ENCODE results near the gene TEKT5.
"Not testable (repeated sequence)": the region's sequence is repeated elsewhere in the genome, so short reads cannot be mapped to it uniquely, and the experiment has no call there.

TEKT5 gene

DNA sequence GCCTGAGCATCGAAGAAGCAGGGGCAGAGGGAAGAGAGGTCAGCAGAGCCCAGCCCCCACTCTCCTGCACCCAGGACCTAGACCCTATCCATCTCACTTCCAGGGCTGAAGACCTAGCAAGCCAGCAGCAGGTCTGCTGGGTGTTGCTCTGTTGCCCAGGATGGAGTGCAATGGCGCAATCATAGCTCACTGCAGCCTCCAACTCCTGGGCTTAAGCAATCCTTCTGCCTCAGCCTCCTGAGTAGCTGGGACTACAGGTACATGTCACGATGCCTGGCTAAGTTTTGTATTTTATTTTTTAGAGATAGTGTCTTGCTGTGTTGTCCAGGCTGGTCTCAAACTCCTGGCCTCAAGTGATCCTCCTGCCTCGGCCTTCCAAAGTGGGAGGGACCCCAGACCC, 61.3 kb downstream of the TEKT5 start:
- not testable (repeated sequence) for DNase-seq (ENCODE audit: low read depth)

DNA sequence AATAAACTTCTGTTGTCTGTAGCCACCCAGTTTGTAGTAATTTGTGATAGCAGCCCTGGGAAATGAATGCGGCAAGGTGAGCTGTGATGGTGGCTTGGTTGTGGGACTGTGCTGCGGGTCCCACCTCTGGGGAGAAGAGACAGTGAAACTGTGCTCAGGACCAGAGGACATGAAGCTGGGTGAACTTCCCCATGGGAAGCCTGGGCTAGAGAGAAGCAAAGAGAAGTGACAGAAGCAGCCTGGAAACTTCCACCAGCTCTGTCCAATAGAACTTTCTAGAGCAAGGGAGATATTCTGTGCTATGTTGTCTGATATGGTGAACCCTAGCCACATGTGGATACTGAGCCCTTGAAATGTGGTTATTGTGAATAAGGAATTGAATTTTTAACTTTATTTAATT, 62.8 kb downstream of the TEKT5 start:
- DNase-seq (ENCODE audit: low read depth) = no peak

DNA sequence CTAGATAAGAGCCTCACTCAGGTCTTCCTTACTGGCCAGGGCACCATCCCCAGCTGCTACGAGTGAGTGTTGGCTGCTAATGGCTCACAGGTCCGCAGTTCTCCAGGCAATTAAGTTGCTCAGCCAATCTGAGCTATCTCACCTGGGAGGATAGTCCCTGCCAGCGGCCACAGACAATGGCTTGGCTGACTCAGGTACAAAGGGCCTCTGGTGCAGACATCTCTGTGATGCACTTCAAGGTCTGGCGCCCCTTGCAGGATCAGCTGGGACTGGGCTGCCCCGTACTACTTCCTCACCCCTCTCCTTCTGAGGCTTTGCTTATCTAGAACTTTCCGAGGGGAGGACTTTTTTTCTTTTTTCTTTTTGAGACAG, 65.2 kb downstream of the TEKT5 start:
- no peak for DNase-seq (ENCODE audit: low read depth)

DNA sequence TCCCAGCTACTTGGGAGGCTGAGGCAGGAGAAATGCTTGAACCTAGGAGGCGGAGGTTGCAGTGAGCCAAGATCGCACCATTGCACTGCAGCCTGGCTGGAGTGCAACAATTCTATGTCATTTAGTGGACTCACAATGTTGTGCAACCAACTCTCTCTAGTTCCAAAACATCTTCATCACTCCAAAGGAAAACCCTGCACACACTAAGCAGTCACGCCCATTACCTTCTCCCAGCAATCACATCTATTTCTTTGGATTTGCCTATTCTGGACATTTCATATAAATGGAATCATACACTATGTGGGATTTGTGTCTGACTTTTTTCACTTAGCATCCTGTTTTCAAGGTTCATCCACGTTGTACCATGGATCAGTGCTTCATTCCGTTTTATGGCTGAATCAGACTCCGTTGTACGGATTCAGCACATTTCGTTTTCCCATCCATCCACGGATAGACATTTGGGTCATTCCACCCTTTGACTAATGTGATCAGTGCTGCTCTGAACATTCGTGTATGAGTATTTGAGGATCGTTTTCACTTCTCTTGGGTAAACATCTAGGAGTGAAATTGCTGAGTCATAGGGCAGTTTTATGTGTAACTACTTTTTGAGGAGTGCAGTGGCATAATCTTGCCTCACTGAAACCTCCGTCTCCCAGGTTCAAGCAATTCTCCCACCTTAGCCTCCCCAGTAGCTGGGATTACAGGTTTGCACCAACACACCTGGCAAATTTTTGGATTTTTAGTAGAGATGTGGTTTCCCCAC, 69.0 kb downstream of the TEKT5 start:
- no peak for DNase-seq (ENCODE audit: low read depth)

DNA sequence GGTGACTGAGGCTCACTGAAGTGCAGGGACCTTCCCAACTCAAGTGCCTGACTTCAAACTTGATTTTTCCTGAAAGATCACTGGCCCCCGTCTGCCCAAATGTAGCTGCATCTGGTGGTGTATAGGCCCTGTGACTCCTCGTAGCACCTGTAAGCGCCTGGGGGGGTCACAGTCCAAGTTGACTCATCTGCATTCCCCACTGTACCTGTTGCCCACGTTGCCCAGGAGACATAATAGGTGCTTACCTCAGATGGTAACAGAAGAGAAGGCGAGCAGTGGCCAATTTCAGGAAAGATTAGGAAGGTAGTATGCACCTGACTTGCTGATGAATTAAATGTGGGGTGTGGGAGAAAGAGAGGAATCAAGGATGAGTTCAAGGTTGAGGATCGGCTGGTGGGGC, 70.2 kb downstream of the TEKT5 start:
- no peak for DNase-seq (ENCODE audit: low read depth)

DNA sequence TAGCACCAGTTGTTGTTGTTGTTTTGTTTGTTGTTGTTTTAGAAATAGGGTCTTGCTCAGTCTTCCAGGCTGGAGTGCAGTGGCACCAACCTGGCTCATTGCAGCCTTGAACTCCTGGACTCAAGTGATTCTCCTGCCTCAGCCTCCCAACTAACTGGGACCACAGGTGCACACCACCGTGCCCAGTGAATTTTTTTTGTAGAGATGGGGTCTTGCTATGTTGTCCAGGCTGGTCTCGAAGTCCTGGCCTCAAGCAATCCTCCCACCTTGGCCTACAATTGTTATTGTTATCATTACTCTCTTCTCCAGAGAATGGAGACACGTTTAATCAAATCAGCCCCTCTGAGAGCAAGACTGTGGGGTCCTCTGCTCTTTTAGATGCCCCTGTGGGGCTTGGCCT, 71.7 kb downstream of the TEKT5 start:
- DNase-seq (ENCODE audit: low read depth) = no peak

DNA sequence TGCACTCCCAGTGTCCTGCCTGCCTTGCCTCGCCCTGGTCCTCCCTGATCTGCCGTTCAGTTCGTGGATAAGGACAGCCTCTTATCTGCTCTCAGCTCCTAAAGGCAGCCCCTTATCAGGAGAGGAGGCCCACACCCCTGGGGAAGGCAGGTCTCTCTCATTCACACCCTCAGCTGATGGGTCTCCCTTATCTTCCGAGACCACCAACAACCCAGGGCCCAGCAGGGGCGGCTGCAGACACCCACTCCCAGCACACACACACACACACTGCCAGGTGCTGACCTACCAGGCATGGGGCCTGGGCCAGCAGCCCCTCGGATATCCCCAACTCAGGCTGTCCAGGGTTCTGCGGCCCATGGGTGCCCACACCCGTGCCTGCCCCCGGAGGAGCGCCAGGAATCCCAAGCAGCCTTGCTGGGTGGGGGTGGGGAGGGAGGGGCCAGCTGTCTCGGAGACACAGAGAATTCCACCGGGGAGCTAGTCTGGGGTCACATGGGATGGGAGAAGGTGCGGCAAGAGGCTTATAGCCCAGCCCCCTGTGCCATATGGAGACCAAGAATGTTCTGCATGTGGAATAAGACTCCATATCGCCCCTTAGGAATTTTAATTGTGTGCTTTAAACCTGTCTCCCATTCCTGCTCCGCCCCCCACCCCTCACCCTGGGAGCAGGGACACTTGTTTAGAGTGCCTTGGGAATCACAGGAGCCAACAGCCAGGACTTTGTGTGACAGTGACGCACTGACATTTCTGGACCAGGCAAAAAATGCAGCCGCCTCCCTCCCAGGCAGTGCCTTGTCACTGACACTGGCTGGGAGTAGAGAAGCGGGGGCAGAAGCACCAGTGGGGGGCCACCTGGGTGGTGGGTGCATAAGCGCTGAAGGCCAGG, 72.5 kb downstream of the TEKT5 start:
- no peak for DNase-seq (ENCODE audit: low read depth)

DNA sequence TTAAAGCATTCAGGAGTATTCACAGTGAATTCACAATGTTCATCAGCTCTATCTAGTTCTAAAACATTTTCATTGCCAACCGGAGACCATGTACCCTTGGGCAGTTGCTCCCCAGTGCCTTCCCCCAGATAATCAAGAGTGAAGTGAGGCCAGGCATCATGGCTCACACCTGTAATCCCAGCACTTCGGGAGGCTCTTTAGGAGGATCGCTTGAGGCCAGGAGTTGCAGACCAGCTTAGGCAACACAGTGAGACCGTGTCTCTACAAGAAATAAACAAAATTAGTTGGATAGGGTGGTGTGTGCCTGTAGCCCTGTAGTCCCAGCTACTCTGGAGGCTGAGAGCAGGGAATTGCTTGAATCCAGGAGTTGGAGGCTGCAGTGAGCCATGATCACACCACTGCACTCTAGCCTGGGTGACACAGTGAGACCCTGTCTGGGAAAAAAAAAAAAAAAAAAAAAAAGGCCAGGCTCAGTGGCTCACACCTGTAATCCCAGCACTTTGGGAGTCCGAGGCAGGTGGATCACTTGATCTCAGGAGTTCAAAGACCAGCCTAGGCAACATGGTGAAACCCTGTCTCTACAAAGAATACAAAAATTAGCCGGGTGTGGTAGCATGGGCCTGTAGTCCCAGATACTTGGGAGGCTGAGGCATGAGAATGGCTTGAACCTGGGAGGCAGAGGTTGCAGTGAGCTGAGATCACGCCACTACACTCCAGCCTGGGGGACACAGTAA, 73.3 kb downstream of the TEKT5 start:
- not testable (repeated sequence) for DNase-seq (ENCODE audit: low read depth)

DNA sequence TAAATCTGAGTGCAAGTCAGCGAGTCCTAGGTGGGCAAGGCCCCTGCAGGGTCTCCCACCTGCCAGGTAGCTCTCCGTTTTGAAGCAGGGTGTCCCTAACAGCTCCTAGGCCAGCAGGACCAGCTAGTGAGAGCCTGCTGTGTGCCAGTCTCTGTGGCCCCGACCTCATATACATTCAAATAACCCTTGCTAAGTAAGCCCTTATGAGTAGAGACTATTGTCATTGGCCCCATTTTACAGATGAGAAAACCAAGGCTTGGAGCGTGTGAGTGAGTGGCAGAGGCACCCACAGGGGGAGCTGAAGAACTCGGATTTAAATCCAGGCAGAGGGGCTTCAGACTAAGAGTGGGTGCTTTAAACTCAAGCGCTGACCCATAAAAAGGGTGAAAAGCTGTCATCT, 74.6 kb downstream of the TEKT5 start:
- DNase-seq (ENCODE audit: low read depth) = no peak

DNA sequence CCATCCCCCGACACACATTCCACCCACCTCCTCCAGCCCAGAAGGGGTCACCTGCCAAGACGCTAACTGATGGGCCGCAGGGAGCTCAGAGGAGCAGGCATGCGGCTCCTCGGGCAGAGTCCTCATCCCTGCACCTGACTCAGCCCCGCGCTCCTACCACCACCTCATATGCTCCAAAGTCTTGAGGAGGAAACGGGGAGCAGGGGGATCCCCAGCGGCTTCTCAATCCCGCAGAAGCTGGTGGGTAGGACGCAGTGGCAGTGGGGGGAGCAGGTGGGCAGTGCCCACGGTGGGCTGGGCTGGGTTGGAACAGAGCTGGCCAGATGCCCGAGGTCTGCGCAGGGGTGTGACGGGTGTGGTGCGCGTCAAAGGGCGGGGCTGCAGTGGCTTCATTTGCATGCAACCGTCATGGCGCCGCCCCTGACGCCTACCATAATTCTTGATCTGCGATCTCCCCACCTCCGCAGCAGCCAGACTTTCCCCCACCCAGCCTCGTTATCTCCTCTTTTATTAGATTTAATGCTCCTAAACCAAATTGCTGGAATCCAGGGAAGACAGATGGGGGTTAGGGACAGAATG, 75.4 kb downstream of the TEKT5 start:
- DNase-seq (ENCODE audit: low read depth) = no peak

DNA sequence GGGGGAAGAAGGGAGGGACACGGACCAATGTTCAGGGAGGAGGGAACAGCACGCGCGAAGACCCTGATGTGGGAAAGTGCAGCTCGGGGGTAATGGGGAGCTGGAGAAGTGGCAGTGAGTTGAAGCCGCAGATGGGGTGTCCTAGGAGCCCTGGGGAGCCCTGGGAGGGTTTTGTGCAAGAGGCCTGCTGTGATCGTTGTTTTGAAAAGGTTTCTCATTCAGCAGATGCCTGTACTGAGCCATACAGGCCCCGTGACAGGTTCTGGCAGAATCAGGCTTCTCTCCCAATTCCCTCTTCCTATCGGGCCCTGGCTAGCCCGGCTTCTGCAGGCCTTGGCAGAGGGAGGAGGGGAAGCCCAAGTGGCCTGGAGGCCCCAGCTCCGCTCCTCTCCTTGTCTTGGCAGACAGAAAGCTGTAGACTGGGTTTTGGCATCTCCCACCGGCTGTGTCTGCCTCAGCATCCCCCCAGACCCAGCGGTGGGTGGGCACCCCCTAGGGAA, 76.0 kb downstream of the TEKT5 start:
- DNase-seq (ENCODE audit: low read depth) = no peak

DNA sequence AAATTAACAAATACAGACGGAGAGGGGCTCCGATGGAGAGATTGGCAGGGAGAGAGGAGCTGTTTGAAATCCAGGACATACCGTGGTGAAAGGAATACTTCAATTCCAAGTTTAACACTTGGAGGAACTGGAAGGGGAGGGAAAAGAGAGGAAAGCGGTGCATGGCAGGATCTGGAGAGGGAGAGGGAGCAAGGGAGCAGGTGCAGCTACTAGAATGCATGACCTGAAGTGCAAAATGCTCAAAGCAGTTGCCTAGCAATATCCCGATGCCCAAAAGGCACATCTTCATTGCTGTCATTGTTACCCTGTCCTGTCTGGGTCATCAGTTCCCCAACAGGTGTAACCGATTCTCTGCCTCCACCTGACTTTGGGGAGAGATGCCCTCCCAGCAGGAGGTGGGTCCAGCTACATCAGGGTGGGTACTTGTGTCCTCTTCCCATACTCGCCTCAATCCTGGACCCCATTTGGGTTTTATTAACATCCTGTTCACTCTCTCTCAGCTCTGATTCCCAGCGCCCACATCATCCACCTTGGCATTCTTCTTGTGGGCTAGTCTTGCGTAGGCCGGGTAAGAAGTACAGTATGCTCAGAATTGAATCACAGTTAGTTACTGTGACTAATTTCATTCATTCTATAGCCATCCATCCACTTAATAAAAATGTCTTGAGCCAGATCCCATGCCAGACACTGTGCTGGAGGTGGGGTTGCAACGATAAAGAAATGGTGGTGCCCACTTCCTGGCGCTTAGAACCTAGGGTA, 76.9 kb downstream of the TEKT5 start:
- DNase-seq (ENCODE audit: low read depth) = no peak

DNA sequence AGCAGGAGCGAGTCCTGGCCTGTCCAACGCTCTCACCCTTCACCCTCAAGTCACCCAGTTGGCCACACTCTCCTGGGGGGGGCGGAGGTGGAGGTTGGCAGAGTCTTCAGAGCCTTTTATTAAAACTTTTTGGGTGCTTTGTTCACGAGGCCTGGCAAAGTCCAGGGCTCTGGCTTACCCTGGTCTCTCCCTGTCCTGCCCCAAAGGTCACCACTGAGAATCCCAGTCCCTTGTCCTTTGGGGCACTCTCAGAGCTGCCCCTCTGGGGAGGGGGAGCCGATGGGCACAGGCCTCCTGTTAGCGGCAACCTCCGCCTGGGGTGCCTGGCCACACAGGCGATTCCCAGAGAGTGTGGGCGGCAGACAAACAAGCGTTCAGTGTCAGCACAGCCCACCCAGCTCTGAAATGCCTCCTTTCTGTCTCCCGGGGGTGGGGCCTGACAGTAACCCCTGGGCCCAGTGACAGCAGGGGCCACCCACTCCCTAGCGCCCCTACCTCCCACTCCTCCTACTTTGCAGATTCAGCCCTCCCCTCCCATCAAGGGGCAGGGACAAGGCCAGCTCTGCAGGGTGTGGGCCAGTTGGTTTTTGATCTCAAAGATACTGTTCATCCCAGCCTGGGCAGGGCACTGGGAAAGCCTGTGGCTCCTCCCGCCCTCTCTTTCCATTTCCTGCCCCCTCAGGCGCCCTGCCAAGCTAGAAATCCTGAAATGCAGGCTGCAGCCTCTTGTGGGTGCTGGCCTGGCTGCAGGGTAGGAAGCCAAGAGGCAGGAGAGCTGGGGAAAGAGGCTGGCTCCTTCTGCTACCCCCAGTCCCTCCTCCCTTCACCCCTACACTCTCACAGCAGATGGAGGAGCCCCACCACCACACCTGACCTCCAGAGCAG, 77.7 kb downstream of the TEKT5 start:
- no peak for DNase-seq (ENCODE audit: low read depth)

DNA sequence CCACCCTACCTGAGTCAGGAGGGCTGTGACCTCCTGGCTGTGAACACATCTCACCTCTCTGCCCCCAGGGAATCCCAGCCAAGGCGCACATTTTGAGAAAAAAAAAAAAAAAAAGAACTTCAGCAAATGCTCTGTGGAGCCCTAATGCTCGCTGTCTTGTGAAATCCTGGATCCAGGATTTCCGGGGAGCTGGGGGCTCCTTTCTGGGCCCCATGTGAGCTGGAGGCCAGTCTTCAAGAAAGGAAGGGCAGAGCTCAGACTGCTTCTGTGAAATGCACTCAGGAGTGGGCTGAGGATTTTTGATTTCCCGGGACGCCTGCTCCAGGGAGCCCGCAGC, 78.3 kb downstream of the TEKT5 start:
- no peak for DNase-seq (ENCODE audit: low read depth)

DNA sequence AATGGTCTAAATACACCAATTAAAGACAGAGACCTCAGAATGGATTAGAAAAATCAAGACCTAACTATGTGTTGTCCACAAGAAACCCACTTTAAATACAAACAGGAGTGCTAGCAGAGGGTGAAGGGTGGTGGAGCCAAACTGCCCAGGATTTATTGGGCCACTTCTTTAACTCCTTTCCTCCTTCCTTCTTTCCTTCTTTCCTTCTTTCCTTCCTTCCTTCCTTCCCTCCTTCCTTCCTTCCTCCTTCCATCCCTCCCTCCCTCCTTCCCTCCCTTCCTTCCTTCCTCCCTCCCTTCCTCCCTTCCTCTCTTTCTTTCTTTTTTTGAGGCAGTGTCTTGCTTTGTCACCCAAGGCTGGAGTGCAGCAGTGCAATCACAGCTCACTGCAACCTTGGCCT, 80.0 kb downstream of the TEKT5 start:
- no peak for DNase-seq (ENCODE audit: low read depth)

DNA sequence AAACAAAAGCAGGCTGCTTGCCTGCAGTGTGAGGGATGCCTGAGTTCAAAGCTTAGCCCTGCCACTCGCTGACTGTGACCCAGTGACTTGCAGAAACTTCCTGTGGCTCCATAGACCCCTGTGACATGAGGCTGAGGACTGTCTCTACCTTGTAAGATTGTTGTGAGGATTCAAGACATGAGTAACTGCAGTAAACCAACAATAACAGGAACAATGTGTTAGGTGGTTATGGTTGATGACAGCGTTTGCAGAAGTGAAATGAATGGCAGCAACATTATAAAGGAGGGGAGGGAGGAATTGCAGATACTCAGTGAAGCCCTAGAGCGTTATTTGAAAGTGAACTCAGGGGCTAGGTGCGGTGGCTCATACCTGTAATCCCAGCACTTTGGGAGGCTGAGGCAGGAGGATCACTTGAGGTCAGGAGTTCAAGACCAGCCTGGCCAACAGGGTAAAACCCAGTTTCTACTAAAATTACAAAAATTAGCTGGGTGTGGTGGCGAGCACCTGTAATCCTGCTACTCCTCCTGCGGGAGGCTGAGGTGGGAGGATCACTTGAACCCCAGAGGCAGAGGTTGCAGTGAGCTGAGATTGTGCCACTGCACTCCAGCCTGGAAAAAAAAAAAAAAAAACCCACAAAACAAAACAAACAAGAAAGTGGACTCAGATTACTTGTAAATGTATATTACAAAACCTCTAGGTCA, 80.8 kb downstream of the TEKT5 start:
- DNase-seq (ENCODE audit: low read depth) = no peak

DNA sequence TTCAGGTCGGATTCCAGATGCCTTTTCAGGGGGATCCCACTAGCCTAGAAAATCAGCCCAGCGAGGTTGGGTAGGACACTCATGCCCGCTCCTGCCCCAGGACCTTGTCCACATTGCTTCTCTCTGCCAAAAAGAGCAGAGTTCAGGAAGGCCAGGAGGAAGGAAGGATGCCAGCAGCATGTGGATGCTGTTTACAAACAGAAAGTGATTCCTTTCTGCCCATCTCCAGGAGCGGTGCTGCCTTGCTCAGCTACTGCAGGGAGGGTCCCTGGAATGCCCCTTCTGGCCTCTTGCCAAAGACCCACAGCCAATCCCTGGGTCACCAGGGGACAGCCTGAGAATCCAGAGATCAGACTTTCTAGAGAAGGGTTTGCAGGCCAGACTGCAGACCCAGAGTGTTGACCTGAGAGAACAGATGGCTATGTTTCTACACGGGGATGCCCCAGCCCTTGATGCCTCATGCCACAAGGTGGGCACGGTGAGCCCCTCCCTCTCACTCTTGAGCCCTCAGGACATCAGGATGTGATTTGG, 82.0 kb downstream of the TEKT5 start:
- no peak for DNase-seq (ENCODE audit: low read depth)

DNA sequence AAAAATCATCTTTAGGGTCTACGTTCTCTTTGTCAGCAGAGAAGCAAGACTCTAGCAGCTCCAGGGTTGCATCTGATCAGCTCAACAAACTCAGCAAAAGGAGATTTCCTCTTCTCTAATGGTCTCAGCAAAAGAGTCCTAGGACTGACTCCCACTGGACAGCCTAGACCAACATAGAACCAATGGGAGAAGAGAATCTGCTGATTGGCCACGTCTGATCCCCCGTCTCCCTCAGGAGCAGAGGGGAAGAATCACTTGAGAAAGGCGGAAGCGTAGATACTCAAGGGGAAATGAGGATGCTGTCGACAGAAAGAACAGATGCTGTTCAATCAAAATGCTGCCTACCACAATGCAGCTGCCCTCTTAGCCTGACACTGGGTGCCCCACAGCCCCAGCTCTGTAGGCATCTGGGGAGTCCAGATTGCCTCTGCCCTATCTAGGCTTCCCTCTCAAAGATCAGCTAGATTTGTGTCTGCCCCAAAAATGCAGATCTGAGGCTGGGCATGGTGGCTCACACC, 82.8 kb downstream of the TEKT5 start:
- DNase-seq (ENCODE audit: low read depth) = no peak

DNA sequence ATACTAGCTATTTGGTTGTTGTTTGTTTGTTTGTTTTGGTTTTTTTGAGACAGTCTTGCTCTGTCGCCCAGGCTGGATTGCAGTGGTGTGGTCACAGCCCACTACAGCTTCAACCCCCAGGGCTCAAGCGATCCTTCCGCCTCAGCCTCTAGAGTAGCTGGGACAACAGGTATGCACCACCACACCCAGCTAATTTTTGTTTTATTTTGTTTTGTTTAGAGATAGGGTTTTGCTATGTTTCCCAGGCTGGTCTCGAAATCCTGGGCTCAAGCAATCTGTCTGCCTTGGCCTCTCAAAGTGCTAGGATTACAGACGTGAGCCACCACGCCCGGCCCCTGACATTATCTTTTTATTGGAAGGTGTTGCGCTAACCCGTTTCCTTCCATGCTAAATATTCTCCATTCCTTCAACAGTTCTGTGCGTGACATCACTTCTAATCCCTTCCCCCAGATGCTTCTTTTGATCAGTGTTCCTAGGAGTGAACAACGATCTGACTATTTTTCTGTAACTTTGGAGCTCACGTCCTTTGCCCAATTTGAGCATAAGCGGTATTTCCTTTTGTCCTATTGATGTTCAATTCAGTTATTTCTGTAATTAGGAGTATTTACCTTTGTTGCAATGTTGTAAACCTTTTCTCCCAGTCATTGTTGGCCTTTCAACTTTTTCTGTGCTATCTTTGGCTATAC, 84.1 kb downstream of the TEKT5 start:
- DNase-seq (ENCODE audit: low read depth) = no peak
